HL-60/S4 (cell line): ENCODE data around the gene BLACAT1.

Experiments used
- in situ Hi-C: fragments of 300-500 bp; cut with MboI; formaldehyde crosslinking; loops from 2 replicates; pipeline ENCODE4 v1.14.3; 2022; ENCODE audit warnings: low sequenced_read_pairs

BLACAT1 gene

GRCh38 chr1:205456868-205457745 lies 1.3 kb upstream of the BLACAT1 start:
- in situ Hi-C loops = no loop called here

- in situ Hi-C loops = no loop called here
Observed at GRCh38 chr1:205456383-205456867, 580 bp upstream of the BLACAT1 start.

- in situ Hi-C loops = no loop called here
Observed at GRCh38 chr1:205454903-205455335, 926 bp downstream of the BLACAT1 start.

GRCh38 chr1:205453466-205453865 lies 2.4 kb downstream of the BLACAT1 start:
- in situ Hi-C loops = no loop called here

DNA sequence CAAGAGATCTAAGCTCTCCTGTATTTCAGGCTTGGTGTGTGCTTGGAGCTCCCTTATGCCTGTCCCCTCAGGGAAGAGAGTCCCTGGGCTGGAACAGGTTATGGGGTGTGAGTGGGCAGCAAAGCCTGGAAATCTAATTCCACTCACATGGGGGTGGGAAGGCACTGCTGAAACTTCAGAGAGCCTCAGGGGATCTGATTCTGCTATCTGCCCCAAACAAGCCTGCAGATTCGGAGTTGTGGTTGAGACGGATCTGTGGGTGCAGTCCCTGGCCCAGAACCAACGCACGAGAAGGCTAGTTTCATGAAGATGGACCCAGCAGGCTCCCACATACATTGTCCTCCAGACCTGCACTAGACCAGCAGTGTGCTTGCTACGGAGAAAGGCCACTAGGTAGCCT lies 2.9 kb downstream of the BLACAT1 start:
- in situ Hi-C loops = no loop called here

GRCh38 chr1:205452364-205452763 lies 3.5 kb downstream of the BLACAT1 start:
- in situ Hi-C loops = no loop called here

DNA sequence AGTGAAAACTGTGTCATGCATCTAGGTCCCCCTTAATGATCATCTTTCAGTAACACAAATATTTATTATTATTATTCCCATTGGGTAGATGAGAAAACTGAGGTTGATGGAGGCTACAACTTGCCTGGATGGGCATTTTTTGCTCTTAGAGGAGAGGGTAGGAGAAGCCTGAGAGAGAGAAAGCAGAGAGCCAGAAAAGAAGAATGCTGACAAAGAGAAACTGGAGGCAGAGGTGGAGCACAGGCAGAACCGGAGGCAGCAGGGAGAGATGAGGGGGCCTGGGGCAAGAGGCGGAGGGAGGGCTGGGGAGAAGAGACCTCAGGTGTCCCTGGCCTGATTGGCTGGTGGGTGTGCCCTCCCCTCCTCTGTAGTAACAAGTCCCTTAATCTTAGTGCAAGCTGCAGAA lies 4.1 kb downstream of the BLACAT1 start:
- in situ Hi-C loops = no loop called here

- in situ Hi-C loops = no loop called here
Observed at GRCh38 chr1:205451202-205451601, 4.6 kb downstream of the BLACAT1 start.

DNA sequence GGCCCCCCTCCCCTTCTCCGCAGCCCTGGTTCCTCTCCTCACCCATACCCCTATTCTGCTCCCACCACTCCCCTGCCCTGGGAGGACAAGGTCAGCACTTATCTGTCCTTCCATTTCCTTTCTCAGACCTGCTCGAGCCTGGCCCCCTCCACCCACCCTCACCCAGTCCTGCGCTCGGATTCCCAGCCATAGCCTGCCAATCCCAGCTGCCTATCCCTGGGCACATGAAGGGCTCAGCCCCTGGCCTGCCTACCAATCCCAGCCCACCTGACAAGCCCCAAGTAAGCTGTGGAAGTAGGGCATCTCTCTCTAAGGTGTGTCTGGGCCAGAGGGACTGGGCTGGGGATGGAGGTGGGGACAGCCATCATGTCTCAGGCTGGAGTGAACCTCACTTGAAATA lies 5.4 kb downstream of the BLACAT1 start:
- in situ Hi-C loops = no loop called here

DNA sequence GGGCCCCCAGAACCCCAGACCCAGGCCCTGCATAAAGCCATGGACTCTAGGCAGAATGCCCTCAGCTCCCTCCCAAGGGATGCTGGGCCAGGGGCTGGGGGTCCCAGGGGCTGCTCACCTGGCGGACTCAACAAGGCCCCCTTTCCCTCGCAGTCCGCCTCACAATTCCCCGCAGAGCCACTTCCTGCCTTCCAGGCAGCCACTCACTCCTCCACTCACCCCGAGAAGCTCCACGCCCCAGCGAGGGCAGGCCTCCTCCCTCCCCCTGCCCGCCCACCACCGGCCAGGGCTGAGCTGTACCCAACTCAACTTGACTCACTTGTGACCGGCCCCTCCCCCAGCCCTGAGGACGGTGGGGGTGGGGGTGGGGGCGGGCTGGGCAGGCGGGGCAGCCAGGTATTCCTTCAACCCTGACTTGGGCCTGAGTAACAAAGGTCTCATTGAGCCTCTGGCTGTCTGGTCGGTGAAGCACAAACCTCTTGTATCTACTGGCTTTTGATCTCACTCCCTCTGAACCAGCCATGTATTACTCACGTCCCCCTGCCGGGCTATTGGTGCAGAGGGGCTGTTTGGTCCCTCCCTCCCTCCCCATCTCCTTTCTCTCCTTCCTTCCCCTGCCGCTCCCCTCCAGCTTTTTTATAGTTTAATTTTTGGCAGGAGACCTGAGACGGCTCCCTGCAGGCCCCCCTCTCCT lies 5.9 kb downstream of the BLACAT1 start:
- in situ Hi-C loops = no loop called here

DNA sequence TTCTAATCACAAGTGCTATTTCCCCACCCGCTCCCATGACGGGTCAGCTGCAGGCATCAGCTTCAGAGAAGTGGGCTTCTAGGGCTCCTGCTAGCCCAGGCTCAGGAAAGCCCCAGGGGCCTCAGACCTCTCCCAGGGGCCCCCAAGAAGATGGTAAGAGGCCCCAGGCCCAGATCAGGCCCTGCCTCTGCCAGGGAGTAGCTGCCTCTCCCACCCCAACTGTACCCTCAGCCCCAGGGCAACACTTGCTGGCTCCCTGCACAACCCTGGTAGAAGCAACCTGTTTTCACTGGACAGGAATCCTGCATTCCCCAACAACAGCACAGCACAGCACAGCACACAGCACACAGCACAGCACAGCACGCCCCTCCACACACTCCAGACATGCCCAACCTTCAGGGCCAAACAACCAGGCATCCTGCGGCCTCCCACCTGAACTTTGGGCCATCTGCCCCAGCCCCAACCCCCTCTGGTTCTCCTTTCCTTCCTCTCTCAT lies 6.5 kb downstream of the BLACAT1 start:
- in situ Hi-C loops = no loop called here

DNA sequence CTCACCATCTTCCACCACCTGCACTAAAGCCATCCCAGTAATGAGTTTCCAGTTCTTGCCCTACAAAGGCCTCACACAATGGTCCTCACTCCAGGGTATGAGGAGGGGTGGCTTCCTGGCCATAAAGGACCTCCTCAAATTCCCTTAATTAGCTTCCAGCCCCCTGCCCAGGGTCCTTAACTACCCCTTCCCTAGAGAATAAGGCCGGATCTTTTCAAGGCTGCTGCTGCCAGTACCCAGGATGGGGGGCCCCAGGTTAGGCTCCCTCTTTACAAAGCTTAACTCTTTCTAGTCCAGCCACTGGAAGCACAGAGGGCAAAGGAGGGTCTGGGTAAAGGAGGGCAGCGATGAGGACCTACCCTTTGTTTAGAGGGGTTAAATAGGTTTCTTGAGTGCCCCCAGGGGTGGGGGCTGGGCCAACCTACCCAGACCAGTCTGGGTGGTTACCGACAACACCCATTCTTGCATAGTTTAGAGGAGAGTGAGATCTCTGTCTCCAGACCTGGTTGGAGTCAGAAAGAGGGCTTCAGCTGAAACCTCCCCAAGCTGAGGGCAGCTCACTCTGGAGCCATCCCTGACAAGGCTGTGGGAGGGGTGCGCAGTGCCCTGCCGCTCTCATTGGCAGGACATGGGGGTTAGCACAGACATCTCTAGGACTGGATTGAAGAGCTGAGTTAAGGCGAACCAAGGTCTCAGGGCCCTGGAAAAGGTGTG lies 7.1 kb downstream of the BLACAT1 start:
- in situ Hi-C loops = no loop called here

DNA sequence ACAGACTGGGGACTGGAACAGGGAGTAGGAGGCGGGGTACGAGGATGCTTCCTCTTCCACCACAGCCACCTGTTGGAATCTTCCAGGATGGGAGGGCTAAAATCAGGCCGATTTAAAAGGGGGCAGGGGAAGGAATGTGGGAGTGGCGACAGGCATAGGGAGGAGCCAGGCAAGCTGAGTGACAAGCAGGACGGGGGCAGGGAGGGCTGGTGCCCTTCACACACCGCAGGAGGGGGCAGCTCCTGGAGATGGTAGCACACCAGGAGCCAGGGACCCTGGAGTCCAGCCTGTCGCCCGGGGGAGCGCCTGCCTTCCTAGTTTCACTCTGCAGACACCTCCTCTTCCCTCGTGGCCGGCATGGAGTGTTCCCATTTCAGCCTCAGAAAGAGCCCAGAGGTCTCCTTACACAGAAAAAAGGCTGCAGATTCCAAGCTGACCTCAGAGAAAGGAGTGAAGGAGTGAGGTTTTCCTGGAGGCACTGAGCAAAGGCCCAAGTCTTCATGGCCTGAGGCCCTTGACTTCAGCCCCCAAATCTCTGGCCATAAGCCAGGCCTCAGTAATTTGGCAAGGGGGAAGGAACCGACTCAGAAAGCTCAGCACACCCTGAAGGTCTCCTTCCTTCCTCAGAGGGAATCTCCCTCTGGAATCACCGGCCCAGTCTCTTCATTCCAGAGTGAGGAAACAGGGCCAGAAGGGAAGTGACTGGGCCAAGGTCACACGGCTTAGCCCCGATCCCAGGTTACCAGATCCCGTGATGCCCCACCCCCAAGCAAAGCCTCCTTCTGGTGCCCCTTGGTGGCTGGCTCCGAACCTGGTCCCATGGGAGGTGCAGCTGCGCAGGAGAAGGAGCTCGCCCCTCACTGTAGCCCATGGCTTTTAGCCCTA lies 8.1 kb downstream of the BLACAT1 start:
- in situ Hi-C loops = no loop called here

DNA sequence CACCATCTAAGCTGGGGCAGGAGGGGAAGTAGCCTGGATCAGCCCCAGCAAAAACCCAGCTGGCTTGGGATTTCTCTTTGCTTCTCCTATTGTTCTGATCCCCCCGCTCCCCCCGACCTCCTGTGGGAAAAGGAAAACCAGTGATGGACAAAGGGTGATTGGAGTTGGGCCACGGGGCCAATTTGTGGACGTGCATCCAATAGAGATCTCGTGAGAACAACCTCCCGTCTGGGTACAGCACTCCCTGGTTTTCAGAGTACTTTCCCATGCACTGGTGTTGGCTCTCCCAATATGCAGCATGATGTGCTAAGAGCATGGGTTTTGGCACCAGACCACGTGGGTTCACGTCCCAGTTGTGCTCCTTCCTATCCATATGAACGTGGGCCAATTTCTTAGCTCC lies 9.0 kb downstream of the BLACAT1 start:
- in situ Hi-C loops = no loop called here

GRCh38 chr1:205445646-205445935 lies 10.3 kb downstream of the BLACAT1 start:
- in situ Hi-C loops = no loop called here

- in situ Hi-C loops = no loop called here
Observed at GRCh38 chr1:205444931-205445645, 10.8 kb downstream of the BLACAT1 start.

DNA sequence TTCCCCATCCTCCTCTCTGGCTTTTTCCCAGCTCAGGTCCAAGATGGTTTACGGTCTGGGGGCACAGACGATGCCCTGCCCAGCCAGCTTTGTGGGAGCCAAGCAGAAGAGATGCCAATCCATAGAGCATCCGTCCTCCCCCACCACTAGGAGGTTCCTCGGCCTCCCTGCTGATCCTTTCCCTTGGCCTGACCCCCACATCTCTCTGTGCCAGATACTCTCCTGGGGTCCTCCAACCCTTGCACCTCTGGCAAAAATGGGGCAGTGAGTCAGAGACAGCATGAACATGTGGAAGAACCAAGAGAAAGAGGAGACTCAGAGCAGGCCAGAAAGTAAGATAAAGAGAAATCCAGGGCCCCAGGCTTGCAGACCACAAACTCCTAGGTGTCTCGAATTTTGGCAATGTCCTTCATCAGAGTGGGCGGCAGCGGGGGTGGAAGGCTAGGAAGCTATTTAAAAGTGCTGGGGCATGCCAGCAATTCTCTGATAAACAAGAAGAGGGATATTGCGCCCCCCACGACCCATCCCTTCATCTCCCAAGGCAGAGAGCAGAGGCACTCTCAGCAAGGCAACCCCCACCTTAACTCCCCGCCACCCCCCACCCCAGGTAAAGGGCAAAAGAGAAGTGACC lies 11.4 kb downstream of the BLACAT1 start:
- in situ Hi-C loops = no loop called here

- in situ Hi-C loops = no loop called here
Observed at GRCh38 chr1:205443585-205444299, 12.1 kb downstream of the BLACAT1 start.
